Upper lobe of left lung (tissue), 6 donors: ENCODE data around the gene PLPPR2. TPM values are rescaled to one million over a fixed set of nuclear protein-coding genes. Genes with fewer than 3 reads are reported as not detected.
"Not testable (repeated sequence)": the region's sequence is repeated elsewhere in the genome, so short reads cannot be mapped to it uniquely, and the experiment has no call there.

Experiments used
- ATAC-seq, 2 donors: fragments of 200-7000 bp; cut with Tn5 transposase; one replicate each; pipeline ENCODE4 v1.9.1; 2022; ENCODE audit warnings: mild to moderate bottlenecking in 2 of 2, moderate library complexity in 2 of 2; ENCODE audit not compliant: low FRiP score in 2 of 2
- DNase-seq, 2 donors: peaks; one replicate each; pipeline ENCODE4 v3.0.0-alpha.2; 2019 to 2020
- H3K27ac ChIP-seq, 4 donors: fragments of 200-600 bp; sonication (generic); one replicate each; pipeline ENCODE4 v1.5.1; 2016 to 2019
- H3K27me3 ChIP-seq, 4 donors: fragments of 200-600 bp; sonication (generic); one replicate each; pipeline ENCODE4 v1.5.1; 2017 to 2019
- H3K36me3 ChIP-seq, 4 donors: fragments of 200-600 bp; sonication (generic); one replicate each; pipeline ENCODE4 v1.5.1; 2016 to 2019
- H3K4me1 ChIP-seq, 4 donors: fragments of 200-600 bp; sonication (generic); one replicate each; pipeline ENCODE4 v1.5.1; 2018 to 2019
- H3K4me3 ChIP-seq, 4 donors: fragments of 200-600 bp; sonication (generic); one replicate each; pipeline ENCODE4 v1.5.1; 2017 to 2019; ENCODE audit warnings: mild to moderate bottlenecking in 2 of 4, moderate library complexity in 1 of 4
- H3K9me3 ChIP-seq, 4 donors: fragments of 200-600 bp; sonication (generic); one replicate each; pipeline ENCODE4 v1.5.1; 2018 to 2019
- CTCF ChIP-seq, 6 experiments: fragments of 450-650 bp in 4 of 6; fragments of 200-600 bp in 2 of 6; sonication (generic) in 2 of 6; IDR thresholded peaks; one replicate each; pipeline ENCODE4 v1.5.1; 2016 to 2019; ENCODE audit warnings: antibody characterized with exemption in 6 of 6
- EP300 ChIP-seq, 4 donors: sonication (generic); formaldehyde crosslinking; IDR thresholded peaks; one replicate each; pipeline ENCODE4 v1.5.1; 2017; ENCODE audit warnings: antibody characterized with exemption in 4 of 4, control low read depth in 2 of 4
- POLR2A ChIP-seq, 4 donors: fragments of 450-650 bp; IDR thresholded peaks; one replicate each; pipeline ENCODE4 v1.5.1; 2016 to 2017; ENCODE audit warnings: antibody characterized with exemption in 4 of 4, mild to moderate bottlenecking in 2 of 4
- POLR2AphosphoS5 ChIP-seq, 2 donors: sonication (generic); formaldehyde crosslinking; IDR thresholded peaks; one replicate each; pipeline ENCODE4 v1.5.1; 2017; ENCODE audit warnings: antibody characterized with exemption in 2 of 2
- WGBS, 2 donors: methylation state at CpG; one replicate each; pipeline ENCODE4 v1.1.5; 2017 to 2018; 5-methylcytosine and 5-hydroxymethylcytosine counted together
- total RNA-seq, 6 donors: library from RNA; depleted of rRNA in 4 of 6; stranded (reverse); fragments of >200 nt in 4 of 6; gene quantifications; one replicate each; pipeline versions ENCODE4 v1.1.0 to v1.2.1, GENCODE V29; 2016 to 2021
- donor health status: DM: no; HTN: no; CAD: no; lungs with moderate emphysema.
- donor health status: DM: no; HTN: yes; CAD: no; lungs with severe emphysema.

The PLPPR2 gene
- total RNA-seq, 6 donors from 2014 or later, result 10.8 to 53.8 (median 26.0) TPM

- TF ChIP-seq CTCF (IDR thresholded peaks at IDR 0.05) (no peak), POLR2AphosphoS5 (IDR thresholded peaks at IDR 0.05) (peak; percentile 68 to 88), POLR2A (IDR thresholded peaks at IDR 0.05) (peak in 2 of 4 donors; percentile 32 to 82), EP300 (IDR thresholded peaks at IDR 0.05) (peak in 1 of 4 donors; percentile 6)
- DNase-seq (peak; percentile 95 to 96), ATAC-seq (peak; percentile 95 to 97)
- H3K36me3 ChIP-seq, result peaks cover 2 to 33% (median 23%) of the 10 kb centered on the region in 4 donors
- H3K27me3 ChIP-seq, result no peaks in the 10 kb centered on the region
- peak within 1 kb of the TSS; percentile 70 to 99 (median 89) for H3K4me3 ChIP-seq
- 6 to 16% methylated on average over 13 to 44 of the region's 53 CpGs for WGBS, 2 donors
- H3K27ac ChIP-seq, result peak within 1 kb of the TSS; percentile 74 to 94 (median 92)
- H3K9me3 ChIP-seq, result no peaks in the 10 kb centered on the region
- peaks cover 25 to 39% (median 27%) of the 10 kb centered on the region in 4 donors for H3K4me1 ChIP-seq
Observed at GRCh38 chr19:11339254-11340098, 15.8 kb upstream of the PLPPR2 start, which contains the start of gene RAB3D. Gene RAB3D (minus strand): TSS chr19:11339657. CDS start chr19:11337399, 2,258 bp downstream.

DNA sequence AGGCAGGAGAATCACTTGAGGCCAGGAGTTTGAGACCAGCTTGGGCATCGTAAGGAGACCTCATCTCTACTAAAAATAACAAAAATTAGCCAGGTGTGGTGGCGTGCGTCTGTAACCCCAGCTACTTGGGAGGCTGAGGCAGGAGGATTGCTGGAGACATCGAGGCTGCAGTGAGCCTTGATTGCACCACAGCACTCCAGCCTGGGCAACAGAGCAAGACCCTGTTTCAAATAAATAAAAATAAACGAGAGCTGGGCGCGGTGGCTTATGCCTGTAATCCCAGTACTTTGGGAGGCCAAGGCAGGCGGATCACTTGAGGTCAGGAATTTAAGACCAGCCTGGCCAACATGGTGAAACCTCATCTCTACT lies 15.1 kb upstream of the PLPPR2 start:
- Histone ChIP-seq H3K27ac (peak overlapping the region in 3 of 4 donors; percentile 89 to 94 (median 94)), H3K4me3 (peak overlapping the region in 2 of 4 donors; percentile 70 to 96), H3K36me3 (peaks cover 0 to 27% (median 17%) of the 10 kb centered on the region in 4 donors), H3K4me1 (peaks cover 31 to 45% (median 33%) of the 10 kb centered on the region in 4 donors)
- H3K9me3 ChIP-seq, DNase-seq, H3K27me3 ChIP-seq, ATAC-seq: not testable (repeated sequence)
- 82 to 87% methylated on average over 8 of the region's 8 CpGs for WGBS, 2 donors

GRCh38 chr19:11342429-11342828 lies 12.8 kb upstream of the PLPPR2 start:
- DNase-seq (no peak), ATAC-seq (no peak)
- Histone ChIP-seq H3K9me3 (no peaks in the 10 kb centered on the region), H3K27me3 (no peaks in the 10 kb centered on the region), H3K4me3 (no peak overlapping the region), H3K27ac (no peak overlapping the region), H3K36me3 (peaks cover 0 to 4% (median 2%) of the 10 kb centered on the region in 4 donors), H3K4me1 (peaks cover 42 to 59% (median 45%) of the 10 kb centered on the region in 4 donors)
- TF ChIP-seq POLR2AphosphoS5 (IDR thresholded peaks at IDR 0.05), result no peak
- no peak for TF ChIP-seq EP300 (IDR thresholded peaks at IDR 0.05)
- TF ChIP-seq CTCF (IDR thresholded peaks at IDR 0.05), result no peak
- 94 to 95% methylated on average over 3 of the region's 3 CpGs for WGBS, 2 donors

DNA sequence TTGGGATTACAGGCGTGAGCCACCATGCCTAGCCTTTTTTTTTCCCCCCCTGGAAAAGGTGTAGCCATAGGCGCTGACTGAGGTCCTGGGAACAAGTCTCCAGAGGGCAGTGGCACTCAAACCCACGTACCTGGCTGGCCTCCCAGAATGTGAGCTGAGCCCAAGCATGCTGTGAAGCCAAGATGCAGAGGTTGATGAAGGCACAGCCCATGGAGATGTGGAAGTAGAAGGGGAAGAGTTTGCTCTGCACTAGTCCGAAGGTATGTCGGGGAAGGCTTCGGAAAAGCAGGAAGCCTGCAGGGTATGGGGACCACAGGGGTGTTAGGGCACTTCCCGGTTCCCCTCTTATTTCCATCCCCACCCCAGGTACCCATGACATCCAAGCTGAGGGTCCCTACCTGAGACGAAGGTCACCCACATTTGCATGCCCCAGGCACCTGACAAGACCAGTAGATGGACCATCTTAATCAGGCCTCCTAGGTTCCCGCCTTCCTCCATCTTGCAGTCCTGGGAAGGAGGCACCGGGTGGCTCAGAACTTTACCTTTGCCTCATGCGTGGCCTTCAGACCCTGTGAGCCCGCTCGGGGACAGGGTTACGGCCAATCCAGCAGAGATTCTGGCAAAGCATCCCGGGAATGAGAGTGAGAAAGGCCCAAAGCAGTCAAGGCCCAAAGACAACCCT lies 10.0 kb upstream of the PLPPR2 start:
- peak overlapping the region in 3 of 4 donors; percentile 67 to 83 (median 82) for H3K4me3 ChIP-seq
- H3K27me3 ChIP-seq, result no peaks in the 10 kb centered on the region
- TF ChIP-seq POLR2AphosphoS5 (IDR thresholded peaks at IDR 0.05) (no peak), CTCF (IDR thresholded peaks at IDR 0.05) (no peak)
- peaks cover 23 to 36% (median 27%) of the 10 kb centered on the region in 4 donors for H3K4me1 ChIP-seq
- H3K36me3 ChIP-seq, result peaks cover 0 to 4% (median 2%) of the 10 kb centered on the region in 4 donors
- no peak for DNase-seq
- WGBS, 2 donors, result 46 to 58% methylated on average over 13 to 15 of the region's 15 CpGs
- peak overlapping the region; percentile 80 to 91 (median 90) for H3K27ac ChIP-seq
- peaks cover 0 to 5% (median 1%) of the 10 kb centered on the region in 4 donors for H3K9me3 ChIP-seq
- no peak for ATAC-seq
